Left cardiac atrium (tissue), 4 donors: ENCODE measurements around the gene ACTR1A. TPM values are rescaled to one million over a fixed set of nuclear protein-coding genes. Genes with fewer than 3 reads are reported as not detected.
A peak's percentile ranks its signal among the peaks of the same experiment; 100 is the strongest.
"Not testable (repeated sequence)": the region's sequence is repeated elsewhere in the genome, so short reads cannot be mapped to it uniquely, and the experiment has no call there.

Source experiments
- ATAC-seq, 2 donors: fragments of 200-7000 bp; cut with Tn5 transposase; one replicate each; pipeline ENCODE4 v1.9.1; 2020; ENCODE audit warnings: mild to moderate bottlenecking in 2 of 2, moderate library complexity in 2 of 2
- DNase-seq: peaks from one replicate; pipeline ENCODE4 v3.0.0-alpha.2; 2020
- intact Hi-C, 2 donors: fragments of 100-400 bp; cut with DNase I; formaldehyde crosslinking; loops; one replicate each; pipeline versions ENCODE4 v1.14.1 to v1.15.1; 2022 to 2023
- total RNA-seq, 2 donors: library from RNA; stranded (reverse); fragmentation: NEBNext Ultra II Directional; extraction: Animal tissue kit (Norgen Biotek cat#: 25700); gene quantifications; one replicate each; pipeline ENCODE4 v1.2.1, GENCODE V29; 2021
- donor health status: DM: no; HTN: yes; CAD: no.
- donor health status: DM: no; HTN: yes; CAD: no; lungs with severe emphysema.
- donor health status: DM: yes; HTN: yes; CAD: no.
- donor health status: Dilated cardiomyopathy.

Gene ACTR1A
- total RNA-seq, 2 donors from 2014 or later: 89.2 to 101 TPM

DNA sequence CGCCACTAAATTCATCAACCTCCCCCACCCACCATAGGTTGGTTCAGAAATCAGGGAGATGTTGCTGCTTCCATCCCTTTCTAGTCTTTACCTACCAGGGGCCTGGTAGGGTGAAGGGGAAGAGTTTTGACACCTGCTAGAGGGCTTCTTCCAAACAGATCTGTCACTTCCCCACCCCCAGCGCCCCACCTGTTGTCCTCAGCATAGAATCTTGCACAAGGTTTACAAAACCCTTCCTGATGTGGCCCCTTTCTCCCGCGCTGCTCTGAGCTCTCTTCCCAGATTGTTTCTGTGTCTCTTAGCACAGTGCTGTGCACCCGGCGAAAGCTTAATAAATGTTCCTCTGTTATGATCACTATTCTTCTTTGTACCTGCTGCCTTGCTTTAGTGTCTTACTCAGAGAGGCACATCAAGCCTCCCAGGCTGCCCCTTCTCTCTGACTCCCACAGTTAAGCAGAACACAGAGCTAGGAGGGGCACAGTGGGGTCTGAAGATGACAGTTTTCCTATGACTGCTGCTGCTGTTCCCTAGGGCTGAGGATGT is 39.9 kb downstream of the ACTR1A start:
- DNase-seq (no peak), ATAC-seq (no peak)
- intact Hi-C loops: no loop called here

DNA sequence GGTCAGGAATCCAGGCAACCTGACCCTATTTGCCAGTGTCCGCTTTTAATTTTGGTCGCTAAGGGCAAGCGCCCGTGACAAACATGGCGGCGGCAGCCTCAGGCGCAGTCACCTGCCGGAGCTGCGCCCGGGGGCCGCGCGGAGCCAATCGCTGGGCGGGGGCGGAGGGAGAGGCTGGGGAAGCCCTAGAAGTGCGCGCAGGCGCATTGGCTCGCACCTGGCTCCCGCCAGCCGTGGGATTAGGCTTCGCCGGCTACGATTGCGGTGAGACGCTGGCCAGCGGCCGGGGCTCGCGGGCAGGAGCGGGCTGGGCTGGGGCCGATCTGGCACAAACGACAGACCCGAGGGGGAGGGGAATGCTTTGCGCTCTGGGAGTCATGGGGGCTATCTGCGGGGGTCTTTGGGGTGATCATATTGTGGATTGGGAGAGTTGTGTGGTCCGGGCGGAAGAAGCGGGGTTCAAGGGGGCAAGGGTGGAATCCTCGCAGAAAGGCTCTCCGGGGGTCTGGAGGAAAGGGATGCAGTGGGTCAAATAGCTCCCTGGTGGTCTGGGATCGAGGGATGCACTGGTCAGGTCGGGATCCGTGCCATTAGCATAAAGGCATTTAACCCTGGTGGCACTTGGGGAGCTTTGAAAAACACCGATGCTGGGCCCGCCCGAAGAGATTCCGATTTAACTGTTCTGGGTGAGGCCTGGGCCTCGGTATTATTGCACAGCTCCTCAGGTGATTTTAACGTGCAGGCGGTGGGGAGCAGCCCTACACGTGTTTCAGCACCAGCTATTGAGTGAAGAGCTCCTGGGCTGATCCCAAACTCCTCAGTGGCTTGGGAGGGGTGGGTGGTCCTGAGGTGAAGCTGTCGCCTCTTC is 41.1 kb downstream of the ACTR1A start:
- DNase-seq: peak; percentile 94
- intact Hi-C loops: no loop called here
- ATAC-seq: peak; percentile 97 to 98

DNA sequence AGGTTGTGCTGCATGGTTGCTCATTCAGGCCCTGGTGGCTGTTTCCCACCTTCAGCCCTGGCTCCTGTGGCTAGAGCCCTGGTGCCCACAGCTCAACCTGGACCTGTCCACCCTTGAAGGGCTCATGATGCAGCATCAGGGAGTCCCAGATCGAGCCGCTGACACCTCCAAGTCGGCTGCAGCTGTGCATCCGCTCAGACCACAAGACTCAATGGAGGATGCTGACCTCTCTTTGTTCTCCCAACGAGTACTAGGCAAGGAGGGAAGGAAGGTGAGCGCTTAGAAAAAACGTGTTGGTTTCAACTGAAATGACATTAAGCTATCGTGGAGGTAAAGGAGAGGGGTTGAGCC is 41.7 kb downstream of the ACTR1A start:
- DNase-seq (no peak), ATAC-seq (peak; percentile 4 to 13)
- intact Hi-C loops: no loop called here

DNA sequence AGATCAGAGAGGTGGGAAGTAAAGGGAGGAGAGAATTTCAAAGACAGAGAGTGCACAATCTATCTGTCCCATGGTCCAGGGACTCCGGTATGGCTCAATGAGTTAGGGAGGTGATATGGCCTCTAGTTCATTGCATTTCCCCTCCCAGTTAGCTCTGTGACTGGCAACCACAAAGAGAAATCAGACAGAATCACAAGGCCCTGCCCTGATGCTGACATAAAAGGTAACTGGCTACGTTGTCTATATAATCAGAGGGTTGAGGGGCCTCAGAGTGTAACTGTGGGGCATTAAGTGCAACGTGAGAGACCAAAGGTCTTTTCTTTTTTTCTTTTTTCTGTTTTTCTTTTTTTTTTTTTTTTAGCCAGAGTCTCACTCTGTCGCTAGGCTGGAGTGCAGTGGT is 43.9 kb downstream of the ACTR1A start:
- DNase-seq (no peak), ATAC-seq (no peak)
- intact Hi-C loops: no loop called here

DNA sequence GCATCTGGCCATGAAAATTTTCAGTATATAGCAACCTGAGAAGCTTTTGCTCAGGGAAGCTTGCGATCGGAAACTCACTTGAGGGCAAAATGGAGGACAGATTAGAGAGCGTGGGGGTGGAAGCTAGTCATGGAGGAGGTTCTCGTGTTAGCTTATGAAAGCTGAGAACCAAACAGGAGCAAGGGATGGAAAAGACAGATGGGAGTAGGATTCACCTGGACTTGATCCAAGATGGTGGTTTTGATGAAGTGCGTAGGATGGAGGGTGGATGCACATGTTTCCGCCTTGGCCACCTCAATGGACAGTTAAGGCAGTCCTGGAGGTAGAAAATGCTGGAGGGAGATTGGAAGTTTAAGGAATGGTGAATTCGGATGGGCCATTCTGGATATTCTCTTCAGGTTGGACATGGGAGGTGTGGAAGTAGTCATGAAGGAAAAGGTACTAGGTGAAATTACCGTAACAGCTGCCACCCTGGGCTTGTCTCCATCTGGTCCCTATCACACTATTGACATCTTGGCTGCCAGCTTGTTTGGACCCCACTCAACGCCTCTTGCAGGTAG is 44.8 kb downstream of the ACTR1A start:
- intact Hi-C loops: no loop called here
- DNase-seq (no peak), ATAC-seq (no peak)

DNA sequence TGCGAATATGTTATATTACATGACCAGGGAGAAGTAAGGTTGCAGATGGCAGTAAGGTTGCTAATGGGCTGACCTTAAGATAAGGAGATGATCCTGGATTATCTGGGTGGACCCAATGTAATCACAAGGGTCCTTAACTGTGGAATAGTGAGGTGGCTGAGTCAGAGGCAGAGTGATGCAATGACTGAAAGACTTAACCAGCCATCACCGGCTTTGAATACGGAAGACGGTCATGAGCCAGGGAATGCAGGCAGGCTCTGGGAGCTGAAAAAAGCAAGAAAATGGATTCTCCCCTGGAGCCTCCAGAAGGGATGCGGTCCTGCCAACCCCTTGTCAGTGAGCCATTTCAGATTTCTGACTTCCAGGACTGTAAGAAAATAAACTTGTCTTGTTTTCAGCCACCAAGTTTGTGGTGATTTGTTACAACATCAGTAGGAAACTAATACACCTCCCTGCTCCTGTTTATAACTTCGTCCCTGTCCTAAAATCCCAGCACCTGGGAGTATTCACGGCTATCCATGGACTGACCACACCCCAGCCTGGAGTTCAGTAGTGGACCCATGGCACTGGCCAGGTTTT is 46.5 kb downstream of the ACTR1A start:
- ATAC-seq (peak in 1 of 2 donors; percentile 36), DNase-seq (no peak)
- intact Hi-C loops: no loop called here

DNA sequence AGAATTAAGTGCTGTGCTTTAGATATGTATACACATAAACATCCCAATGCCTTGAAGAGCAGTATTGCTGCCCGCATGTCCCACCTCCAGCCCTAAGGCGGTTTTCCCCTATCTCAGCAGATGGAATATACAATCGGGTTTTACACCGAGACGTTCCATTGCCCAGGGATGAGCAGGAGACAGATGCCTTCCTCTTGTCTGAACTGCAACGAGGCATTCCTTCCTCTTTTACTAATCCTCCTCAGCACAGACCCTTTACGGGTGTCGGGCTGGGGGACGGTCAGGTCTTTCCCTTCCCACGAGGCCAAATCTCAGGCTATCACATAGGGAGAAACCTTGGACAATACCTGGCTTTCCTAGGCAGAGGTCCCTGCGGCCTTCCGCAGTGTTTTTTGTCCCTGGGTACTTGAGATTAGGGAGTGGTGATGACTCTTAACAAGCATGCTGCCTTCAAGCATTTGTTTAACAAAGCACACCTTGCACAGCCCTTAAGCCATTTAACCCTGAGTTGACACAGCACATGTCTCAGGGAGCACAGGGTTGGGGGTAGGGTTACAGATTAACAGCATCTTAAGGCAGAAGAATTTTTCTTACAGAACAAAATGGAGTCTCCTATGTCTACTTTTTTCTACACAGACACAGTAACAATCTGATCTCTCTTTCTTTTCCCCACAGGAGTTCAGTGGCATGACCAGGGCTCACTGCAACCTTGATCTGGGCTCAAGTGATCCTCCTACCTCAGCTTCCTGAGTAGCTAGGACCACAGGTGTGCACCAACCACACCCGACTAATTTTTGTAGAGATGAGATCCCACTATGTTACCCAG is 47.6 kb downstream of the ACTR1A start:
- intact Hi-C loops, ATAC-seq, DNase-seq: not testable (repeated sequence)

DNA sequence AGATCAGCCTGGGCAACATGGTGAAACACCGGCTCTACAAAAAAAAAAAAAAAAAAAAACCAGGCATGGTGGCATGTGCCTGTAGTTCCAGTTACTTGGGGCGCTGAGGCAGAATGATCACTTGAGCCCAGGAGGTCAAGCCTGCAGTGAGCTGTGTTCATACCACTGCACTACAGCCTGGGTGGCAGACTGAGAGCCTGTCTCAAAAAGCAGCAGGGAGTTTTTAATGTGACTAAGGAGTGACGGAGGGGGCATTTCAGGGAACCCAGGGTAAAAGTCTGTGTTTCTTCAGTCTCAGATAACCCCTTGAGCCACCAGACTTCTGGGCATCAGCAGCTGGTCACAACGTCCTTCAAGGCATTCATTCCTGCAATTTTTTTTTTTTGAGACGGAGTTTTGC is 49.0 kb downstream of the ACTR1A start:
- intact Hi-C loops: no loop called here
- no peak for ATAC-seq

DNA sequence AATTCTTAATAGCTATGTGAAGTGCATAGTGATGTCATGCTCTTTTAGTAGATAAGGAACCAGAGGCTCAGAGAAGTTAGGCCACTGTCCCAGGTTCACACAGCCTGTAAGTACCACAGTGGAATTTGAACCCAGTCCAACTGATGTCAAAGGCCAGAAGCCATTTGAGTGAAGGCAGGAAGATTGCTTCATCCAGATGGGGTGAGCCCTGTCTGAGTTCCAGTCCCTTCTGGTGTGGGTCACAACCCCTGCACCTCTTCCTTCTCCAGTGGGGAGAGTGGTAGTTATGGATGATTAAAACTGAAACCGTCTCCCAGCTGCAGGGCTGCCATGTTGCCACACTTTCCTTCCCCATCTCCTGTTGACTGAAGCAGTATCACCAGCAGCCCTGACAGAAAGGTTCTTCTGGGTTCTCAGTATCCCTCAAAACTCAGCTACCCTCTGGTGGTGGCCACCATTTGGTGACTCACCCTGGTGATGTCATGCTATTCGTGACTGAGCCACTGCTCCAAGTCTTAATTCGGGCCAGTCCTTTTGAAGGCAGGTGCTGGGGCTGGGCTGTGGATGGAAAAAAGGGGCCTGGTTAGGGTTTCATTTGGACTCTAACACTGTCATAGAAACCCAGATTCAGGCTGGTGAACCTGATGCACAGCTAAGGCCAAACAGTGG is 49.7 kb downstream of the ACTR1A start:
- DNase-seq (peak; percentile 55), ATAC-seq (peak in 1 of 2 donors; percentile 26)
- intact Hi-C loops: no loop called here

More for the DNA sequence above, 49.0 kb downstream of the ACTR1A start:
- no peak for DNase-seq

DNA sequence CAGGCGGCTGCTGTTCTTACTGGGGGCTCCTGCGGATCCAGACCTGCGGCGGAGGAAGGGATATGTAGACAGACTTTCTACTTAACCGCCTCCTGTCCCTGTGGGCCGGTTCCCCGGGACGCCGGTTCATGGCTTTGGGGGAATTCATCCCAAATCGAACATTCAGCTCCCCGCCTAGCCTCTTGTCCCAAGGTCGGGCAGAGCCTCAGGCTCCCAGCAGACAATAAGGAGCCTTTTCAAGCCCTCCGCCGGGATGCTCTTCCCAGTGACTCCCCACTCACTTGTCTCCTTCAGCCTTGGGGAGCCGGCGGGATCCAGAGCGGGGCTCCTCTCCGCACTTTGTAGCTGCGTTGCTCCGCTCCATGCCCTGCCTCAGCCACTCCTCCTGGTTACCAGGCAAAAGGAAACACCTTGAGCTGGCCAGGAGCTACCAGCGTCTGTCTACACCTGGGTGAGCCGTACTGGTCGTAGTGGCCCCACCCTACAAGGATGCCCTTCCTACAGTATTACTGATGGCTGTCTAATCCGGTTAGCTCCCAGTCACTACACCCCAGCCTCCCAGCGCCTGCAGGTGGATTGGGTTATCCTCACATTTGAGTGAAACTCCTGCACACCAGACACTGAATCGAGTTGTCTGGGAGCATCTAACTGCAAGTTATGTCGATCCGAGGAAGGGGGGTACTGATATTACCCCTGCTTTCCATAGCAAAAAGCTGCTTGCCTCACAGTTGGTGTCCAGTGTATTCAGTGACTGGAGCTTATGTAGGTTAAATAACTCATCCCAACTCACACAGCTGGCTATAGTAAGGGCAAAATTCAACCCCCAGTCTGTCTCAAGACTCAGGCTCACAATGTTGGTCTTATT is 51.2 kb downstream of the ACTR1A start, which contains the start of gene C10orf95:
C10orf95 (minus strand) TSS at position 439 of the 865 bp plus-strand sequence. CDS start 450 bp downstream, outside the sequence.
- ATAC-seq (peak in 1 of 2 donors; percentile 3), DNase-seq (no peak)
- intact Hi-C loops: no loop called here

DNA sequence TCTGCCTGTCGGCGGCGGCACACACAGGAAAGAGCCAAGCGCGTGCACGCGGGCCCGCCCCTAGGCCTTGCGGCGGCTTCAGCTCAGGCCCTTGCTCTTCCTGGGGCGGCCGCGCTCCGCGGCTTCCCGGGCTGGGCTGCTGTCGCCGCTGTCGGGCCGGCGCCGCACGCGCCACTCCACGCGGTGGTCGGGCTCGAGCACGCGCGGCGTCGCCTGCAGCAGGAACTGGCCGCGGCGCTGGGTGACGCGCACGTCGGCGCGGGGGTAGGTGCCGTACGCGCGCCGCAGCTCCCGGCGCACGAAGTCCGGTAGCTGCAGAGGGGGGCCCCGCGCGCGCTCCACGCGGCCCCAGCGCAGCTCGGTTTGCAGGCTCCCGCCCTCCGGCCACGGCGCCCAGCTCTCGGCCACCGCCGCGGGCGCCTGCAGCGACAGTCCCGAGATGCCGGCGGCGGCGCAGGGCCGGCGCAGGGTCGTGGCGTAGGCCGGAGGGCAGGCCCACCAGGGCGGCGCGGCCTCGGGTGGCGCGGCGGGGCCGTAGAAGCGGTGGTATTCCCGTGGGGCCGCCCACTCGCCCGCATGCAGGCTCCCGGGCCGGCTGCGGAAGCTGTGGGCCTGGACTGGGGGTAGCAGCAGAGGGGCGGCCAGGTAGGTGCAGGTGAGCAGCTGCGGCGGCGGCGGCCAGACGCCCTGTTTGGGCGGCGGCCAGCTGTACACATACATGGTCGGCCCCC is 52.0 kb downstream of the ACTR1A start:
- peak; percentile 90 to 96 for ATAC-seq
- intact Hi-C loops: no loop called here

DNA sequence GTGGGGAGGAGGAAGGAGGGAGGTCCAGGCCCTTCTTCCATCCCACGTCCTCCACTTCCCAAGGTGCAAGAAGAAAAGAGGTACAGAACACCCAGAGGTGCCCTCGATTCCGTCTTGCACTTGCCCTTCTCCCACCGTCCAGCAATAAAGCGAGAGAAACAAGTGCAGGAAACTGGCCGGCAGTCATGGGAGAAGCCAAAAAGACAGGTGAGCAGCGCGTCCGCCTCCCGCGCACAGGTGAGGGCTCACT is 52.5 kb downstream of the ACTR1A start:
- intact Hi-C loops: no loop called here
- ATAC-seq (no peak), DNase-seq (no peak)

More for the DNA sequence above, 52.0 kb downstream of the ACTR1A start:
- peak; percentile 89 for DNase-seq

DNA sequence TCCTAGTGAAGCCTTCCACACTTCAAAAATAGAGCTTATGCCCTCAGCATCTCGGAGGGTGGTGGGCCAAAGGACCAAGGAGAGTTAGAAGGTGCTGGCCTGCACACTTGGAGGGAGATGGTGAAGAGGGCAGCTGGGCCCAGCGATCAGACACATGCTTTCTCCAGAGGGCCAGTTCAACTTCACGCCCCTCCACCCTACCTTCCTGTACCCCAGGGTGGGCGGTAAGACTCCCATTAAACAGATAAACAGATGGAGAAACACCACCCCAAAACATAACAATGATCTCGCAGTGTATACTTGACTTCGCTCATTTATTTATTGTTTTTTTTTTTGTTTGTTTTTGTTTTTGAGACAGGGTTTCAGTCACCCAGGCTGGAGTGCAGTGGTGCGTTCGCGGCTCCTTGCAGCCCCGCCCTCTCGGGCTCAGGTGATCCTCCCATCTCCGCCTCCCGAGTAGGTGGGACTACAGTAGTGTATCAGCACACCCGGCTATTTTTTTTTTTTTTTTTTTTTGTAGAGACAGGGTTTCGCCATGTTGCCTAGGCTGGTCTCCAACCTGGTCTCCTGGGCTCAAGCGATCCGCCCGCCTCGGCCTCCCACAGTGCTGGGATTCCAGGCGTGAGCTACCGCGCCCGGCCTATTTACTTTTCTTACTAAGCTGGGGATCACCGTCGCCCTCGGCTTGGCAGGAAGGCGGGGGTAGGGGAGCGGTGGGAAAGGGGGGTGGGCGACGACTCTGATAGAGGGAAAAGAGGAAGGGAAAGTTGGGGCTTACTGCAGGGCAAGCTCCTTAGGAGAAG is 53.0 kb downstream of the ACTR1A start:
- ATAC-seq (peak; percentile 72 to 75), DNase-seq (peak; percentile 79)
- intact Hi-C loops: no loop called here

DNA sequence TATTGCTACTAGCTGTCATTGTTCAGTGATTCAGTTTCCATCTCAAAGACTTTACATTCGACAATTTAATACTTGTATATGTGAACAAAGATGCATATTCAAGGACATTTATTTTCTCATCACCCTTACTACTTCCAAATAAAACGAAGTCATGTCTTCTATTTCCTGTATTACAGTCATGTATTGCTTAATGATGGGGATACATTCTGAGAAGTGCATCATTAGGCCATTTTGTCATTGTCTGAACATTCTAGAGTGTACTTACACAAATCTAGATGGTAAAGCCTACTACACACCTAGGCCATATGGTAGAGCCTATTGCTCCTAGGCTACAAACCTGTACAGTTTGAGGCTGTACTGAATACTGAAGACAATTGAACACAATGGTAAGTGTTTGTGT is 57.7 kb downstream of the ACTR1A start:
- intact Hi-C loops: no loop called here
- ATAC-seq (no peak), DNase-seq (no peak)

DNA sequence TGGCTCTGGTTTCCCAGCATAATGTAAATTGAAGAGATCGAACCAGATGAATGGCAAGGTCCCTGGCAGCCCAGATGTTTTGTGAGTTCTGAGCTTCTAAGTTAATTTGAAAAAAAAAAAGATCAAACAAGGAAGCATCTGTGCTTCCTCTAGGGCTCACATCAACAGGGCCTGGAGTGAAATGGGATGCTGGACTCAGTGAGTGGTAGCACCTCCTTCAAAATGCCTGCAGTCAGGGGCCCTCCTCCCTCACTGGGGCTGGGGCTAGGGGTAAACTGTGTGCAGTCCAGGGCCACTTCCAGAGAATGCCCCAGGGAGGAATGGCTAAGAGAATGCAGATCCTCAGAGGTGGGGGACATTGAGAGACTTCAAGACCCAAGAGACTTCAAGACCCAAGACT is 64.1 kb downstream of the ACTR1A start:
- intact Hi-C loops: no loop called here
- ATAC-seq (no peak), DNase-seq (no peak)

DNA sequence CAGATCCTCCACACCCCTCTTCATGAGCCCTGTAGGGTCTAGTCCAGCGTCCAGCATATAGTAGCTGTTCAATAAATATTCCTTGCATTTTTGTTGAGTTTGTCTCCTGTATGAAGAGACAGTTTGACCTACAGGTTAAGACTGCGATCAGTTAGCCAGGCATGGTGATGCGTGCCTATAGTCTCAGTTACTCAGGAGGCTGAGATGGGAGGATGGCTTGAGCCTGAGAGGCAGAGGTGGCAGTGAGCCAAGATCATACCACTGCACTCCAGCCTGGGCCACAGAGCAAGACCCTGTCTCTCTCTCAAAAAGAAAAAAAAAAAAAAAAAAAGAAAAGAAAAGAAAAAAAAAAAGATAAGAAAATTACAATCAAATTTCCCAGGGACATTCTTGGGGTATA is 65.0 kb downstream of the ACTR1A start:
- intact Hi-C loops: no loop called here
- DNase-seq: no peak
- ATAC-seq: no peak

DNA sequence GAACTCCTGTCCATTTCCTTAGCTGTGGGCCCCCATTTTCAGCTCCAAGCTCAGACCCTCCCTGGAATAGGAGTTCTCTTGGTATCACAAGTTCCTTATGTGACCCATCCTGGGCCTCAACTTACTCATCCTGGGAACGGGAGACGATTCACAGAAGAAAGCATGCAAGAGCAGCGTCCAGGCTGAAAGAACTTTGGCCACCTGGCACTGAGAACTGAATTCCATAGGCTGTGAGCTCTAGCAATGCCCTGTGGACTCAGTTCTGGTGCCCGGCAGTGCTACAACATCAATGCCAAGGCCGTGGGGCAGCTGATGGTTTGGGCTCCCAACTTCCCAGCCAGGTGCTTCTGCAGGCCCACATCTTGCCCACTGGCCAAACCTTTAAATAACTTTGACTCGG is 66.2 kb downstream of the ACTR1A start:
- no peak for ATAC-seq
- DNase-seq: no peak
- intact Hi-C loops: no loop called here
